ENCODE measurements around the gene SUN5.

- TF ChIP-seq GATA2 (IDR thresholded peaks at IDR 0.05; ENCODE audit: low read depth, low read length) (no peak), GATA3 (IDR thresholded peaks at IDR 0.05; ENCODE audit: low read depth, low read length) (no peak)
Observed at GRCh38 chr20:32983459-32984112, 20.6 kb downstream of the SUN5 start.

All from SH-SY5Y (cell line).